NK-92 (cell line): ENCODE data around the gene PTRH2.
"Not testable (repeated sequence)": the region's sequence is repeated elsewhere in the genome, so short reads cannot be mapped to it uniquely, and the experiment has no call there.

Source experiments
- DNase-seq: peaks from one replicate; lab custom pipeline; 2025; ENCODE audit not compliant: unreplicated experiment; lab: John Stamatoyannopoulos, UW

The PTRH2 gene

GRCh38 chr17:59671386-59671785, 35.8 kb downstream of the PTRH2 start:
- DNase-seq = no peak

GRCh38 chr17:59669944-59670343, 37.3 kb downstream of the PTRH2 start:
- DNase-seq = no peak

DNA sequence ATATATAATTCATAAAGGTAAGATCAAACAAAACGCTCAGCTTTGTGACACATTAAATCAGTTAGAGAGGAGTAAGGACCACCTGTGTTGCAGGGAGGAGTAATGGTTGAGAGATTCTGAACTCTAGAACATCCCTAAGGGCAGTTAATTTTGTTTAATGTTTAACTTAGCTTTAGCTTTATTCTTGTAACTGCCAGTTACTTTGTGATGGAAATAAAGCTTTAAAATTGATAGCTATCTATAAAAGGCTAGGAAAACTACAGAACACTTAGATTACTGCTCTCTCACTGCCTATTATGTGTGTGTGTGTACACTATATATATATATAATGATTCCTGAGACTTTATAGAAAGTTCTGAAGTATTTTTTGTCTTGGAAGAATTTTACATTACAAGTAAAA, 37.8 kb downstream of the PTRH2 start:
- no peak for DNase-seq

GRCh38 chr17:59668816-59669215, 38.4 kb downstream of the PTRH2 start:
- no peak for DNase-seq

DNA sequence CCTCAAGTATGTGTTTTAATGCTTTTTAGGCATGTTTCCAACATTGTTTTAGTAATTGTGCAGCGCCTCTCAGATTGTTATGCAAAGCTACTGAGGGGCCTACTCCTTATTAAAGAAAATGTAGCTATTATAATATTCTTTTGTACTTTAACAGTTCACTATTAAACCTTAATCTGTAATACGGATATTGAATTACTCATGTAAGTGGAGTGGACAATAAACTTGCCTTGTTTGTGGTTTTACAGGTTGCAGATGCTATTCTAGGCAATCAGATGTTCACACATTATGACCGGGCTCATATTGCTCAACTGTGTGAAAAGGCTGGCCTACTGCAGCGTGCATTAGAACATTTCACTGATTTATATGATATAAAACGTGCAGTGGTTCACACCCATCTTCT, 41.0 kb downstream of the PTRH2 start:
- DNase-seq = no peak

DNA sequence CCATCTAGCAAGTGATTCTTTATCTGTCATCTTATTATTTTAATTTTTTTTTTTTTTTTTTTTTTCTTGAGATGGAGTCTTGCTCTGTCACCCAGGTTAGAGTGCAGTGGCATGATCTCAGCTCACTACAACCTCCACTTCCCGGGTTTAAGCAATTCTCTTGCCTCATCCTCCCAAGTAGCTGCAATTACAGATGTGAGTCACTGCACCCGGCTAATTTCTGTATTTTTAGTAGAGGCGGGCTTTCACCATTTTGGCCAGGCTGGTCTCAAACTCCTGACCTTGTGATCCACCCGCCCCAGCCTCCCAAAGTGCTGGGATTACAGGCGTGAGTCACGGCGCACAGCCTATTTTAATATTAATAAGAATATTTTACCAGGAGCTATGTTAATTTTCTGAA, 50.6 kb downstream of the PTRH2 start:
- not testable (repeated sequence) for DNase-seq

DNA sequence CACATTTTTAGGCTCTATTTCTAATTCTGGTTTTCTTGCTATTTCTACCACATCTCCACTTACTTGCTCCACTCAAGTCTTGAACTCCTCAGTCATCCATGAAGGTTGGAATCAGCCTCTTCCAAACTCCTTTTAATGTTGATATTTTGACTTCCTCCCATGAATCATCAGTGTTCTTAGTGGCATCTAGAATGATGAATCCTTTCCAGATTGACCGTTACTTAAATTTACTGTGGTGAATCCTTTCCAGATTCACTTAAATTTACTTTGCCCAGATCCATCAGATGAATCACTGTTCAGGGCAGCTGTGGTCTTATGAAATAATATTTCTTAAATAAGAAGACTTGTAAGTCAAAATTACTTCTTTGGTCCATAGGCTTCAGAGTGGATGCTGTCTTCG, 55.1 kb downstream of the PTRH2 start:
- no peak for DNase-seq

- DNase-seq = no peak
Measured at GRCh38 chr17:59651346-59651745, 55.9 kb downstream of the PTRH2 start.

- DNase-seq = no peak
Measured at GRCh38 chr17:59650642-59651041, 56.6 kb downstream of the PTRH2 start.

- no peak for DNase-seq
Measured at GRCh38 chr17:59649886-59650285, 57.3 kb downstream of the PTRH2 start.
